Measurements from ENCODE around the gene GFOD1. TPM values are rescaled to one million over a fixed set of nuclear protein-coding genes. Genes with fewer than 3 reads are reported as not detected.

Gene GFOD1
- polyA plus RNA-seq, 1 of the 3 experiments (the other 2 are of a cell fraction), result 1.6 TPM

DNA sequence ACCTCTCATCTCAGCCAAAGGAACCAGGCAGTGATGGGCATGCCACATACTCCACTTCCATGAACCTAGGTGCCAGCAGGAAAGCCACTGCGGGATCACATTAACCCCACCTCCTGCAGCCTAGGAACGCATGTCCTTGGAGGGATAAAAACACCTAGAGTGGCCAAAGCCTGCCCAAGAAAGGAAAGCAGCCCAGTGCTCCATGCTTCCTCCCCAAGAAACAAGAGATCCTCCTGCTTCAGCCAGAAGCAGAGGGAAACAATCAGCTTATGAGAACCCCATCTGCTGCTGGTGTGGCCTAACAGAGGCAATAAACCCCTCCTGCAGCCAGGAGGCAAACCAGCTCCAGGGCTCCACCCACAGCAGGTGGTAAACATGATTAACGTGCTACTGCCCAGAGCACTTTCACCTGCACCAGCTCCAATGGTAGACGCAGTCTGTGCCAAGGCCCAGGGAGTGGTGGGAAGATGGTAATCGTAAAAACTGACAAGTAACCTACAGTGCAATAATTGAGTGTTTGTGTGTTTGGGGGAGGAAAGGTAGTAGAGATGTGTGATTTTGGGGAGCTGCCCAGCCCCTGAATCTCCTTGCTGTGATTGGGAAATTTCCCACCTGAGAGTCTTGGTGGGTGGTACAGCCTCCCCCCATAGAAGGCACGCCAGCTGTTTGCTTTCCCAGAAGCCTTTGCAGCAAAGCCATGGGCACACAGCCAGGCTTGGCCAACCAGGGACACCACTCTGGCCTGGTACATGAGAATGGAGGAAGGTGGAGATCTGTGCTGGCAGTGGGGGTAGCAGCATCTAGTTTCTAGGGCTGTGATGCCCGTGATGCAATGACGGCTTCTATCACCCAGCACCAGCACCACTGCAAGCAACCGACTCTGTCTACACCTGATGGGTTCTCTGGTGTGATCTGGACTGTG, 108.5 kb downstream of the GFOD1 start:
- no peak for DNase-seq
- POLR2A ChIA-PET, result no interaction called here
- CTCF ChIA-PET, result interaction anchor here (0.9 to 3.1 kb wide), 4 partner anchors 23 to 196 kb away, joined by 3 to 10 read pairs (median 4); partner anchors contain the start of gene SIRT5
- Histone ChIP-seq H3K9me3 (no peaks in the 10 kb centered on the region), H3K79me2 (ENCODE audit: insufficient read depth) (no peaks in the 10 kb centered on the region), H3K9me2 (no peaks in the 10 kb centered on the region), H3K9ac (no peak overlapping the region), H4K20me1 (ENCODE audit: insufficient read depth) (no peaks in the 10 kb centered on the region), H2AFZ (ENCODE audit: low read depth) (no peak overlapping the region), H3F3A (replicated peaks; ENCODE audit: insufficient read depth) (no peaks in the 10 kb centered on the region), H3K27ac (ENCODE audit: low read depth in 2 of 2, low read length in 1 of 2) (no peak overlapping the region), H3K4me1 (ENCODE audit: control insufficient read depth in 1 of 2, insufficient read depth in 2 of 2, low read depth in 1 of 2, low read length in 1 of 2) (peaks cover 0 to 11% of the 10 kb centered on the region in 2 experiments; a peak in 1 of 4 replicates), H3K4me2 (no peak overlapping the region), H3K4me3 (ENCODE audit: low read depth in 2 of 2, low read length in 1 of 2) (no peak overlapping the region), H3K27me3 (ENCODE audit: insufficient read depth) (no peaks in the 10 kb centered on the region), H3K36me3 (replicated peaks in 1 of 2; ENCODE audit: control insufficient read depth in 1 of 2, insufficient read depth in 2 of 2, low read length in 1 of 2) (no peaks in the 10 kb centered on the region)
- TF ChIP-seq RFX5 (IDR thresholded peaks at IDR 0.05; ENCODE audit: low read length) (no peak), FOSL2 (IDR thresholded peaks at IDR 0.05; ENCODE audit: borderline replicate concordance, low read depth) (no peak), POLR2AphosphoS5 (IDR thresholded peaks at IDR 0.05; ENCODE audit: low read depth, low read length) (no peak), GABPA (IDR thresholded peaks at IDR 0.05; ENCODE audit: low read depth) (no peak), TEAD4 (IDR thresholded peaks at IDR 0.05; ENCODE audit: borderline replicate concordance, insufficient read depth) (no peak), GATA2 (CRISPR knock-in tag; IDR thresholded peaks at IDR 0.05) (no peak), MXI1 (IDR thresholded peaks at IDR 0.05; ENCODE audit: low read depth, low read length) (no peak), SIN3A (IDR thresholded peaks at IDR 0.05; ENCODE audit: borderline replicate concordance, low read depth, low read length) (no peak), JUND (IDR thresholded peaks at IDR 0.05) (no peak)
- TF ChIP-seq, protein P1, sequence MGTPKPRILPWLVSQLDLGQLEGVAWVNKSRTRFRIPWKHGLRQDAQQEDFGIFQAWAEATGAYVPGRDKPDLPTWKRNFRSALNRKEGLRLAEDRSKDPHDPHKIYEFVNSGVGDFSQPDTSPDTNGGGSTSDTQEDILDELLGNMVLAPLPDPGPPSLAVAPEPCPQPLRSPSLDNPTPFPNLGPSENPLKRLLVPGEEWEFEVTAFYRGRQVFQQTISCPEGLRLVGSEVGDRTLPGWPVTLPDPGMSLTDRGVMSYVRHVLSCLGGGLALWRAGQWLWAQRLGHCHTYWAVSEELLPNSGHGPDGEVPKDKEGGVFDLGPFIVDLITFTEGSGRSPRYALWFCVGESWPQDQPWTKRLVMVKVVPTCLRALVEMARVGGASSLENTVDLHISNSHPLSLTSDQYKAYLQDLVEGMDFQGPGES (IDR thresholded peaks at IDR 0.05; ENCODE audit: low read depth, low read length), result no peak
- WGBS (ENCODE audit: low lambda C conversion rate), result 71% methylated on average over 7 of the region's 9 CpGs

- H3K4me2 ChIP-seq, result no peak overlapping the region
- H4K20me1 ChIP-seq (ENCODE audit: insufficient read depth), result no peaks in the 10 kb centered on the region
- H3K9ac ChIP-seq, result no peak overlapping the region
- H3K27ac ChIP-seq (ENCODE audit: low read depth in 2 of 2, low read length in 1 of 2), result no peak overlapping the region
- no peak overlapping the region for H3K4me3 ChIP-seq (ENCODE audit: low read depth in 2 of 2, low read length in 1 of 2)
- no peak for DNase-seq
- TF ChIP-seq ELF1 (IDR thresholded peaks at IDR 0.05) (no peak), RFX5 (IDR thresholded peaks at IDR 0.05; ENCODE audit: low read length) (no peak), JUND (IDR thresholded peaks at IDR 0.05) (no peak)
- 100% methylated on average over 2 of the region's 2 CpGs for WGBS (ENCODE audit: low lambda C conversion rate)
- no peak overlapping the region for H2AFZ ChIP-seq (ENCODE audit: low read depth)
- H3K9me3 ChIP-seq, result no peaks in the 10 kb centered on the region
- no peaks in the 10 kb centered on the region for H3K9me2 ChIP-seq
- POLR2A ChIA-PET, result no interaction called here
- CTCF ChIA-PET, result interaction anchor here (0.6 to 3.1 kb wide), 2 partner anchors 24 to 198 kb away, joined by 3 to 10 read pairs; partner anchors contain the start of gene SIRT5
- no peaks in the 10 kb centered on the region for H3K79me2 ChIP-seq (ENCODE audit: insufficient read depth)
- H3K4me1 ChIP-seq (ENCODE audit: control insufficient read depth in 1 of 2, insufficient read depth in 2 of 2, low read depth in 1 of 2, low read length in 1 of 2), result peaks cover 0 to 11% of the 10 kb centered on the region in 2 experiments; a peak in 1 of 4 replicates
- H3F3A ChIP-seq (replicated peaks; ENCODE audit: insufficient read depth), result no peaks in the 10 kb centered on the region
- no peaks in the 10 kb centered on the region for H3K36me3 ChIP-seq (replicated peaks in 1 of 2; ENCODE audit: control insufficient read depth in 1 of 2, insufficient read depth in 2 of 2, low read length in 1 of 2)
- H3K27me3 ChIP-seq (ENCODE audit: insufficient read depth), result no peaks in the 10 kb centered on the region
Observed at GRCh38 chr6:13377054-13377758, 110.2 kb downstream of the GFOD1 start.
